HG03442 (cell line): ENCODE data around the gene GLYATL3.
"Not testable (repeated sequence)": the region's sequence is repeated elsewhere in the genome, so short reads cannot be mapped to it uniquely, and the experiment has no call there.

ENCODE experiments used
- ATAC-seq: cut with Tn5 transposase; IDR thresholded peaks from one replicate; pipeline ENCODE4 v1.9.1; 2021; ENCODE audit warnings: mild to moderate bottlenecking, moderate library complexity; ENCODE audit not compliant: unreplicated experiment

Gene GLYATL3

DNA sequence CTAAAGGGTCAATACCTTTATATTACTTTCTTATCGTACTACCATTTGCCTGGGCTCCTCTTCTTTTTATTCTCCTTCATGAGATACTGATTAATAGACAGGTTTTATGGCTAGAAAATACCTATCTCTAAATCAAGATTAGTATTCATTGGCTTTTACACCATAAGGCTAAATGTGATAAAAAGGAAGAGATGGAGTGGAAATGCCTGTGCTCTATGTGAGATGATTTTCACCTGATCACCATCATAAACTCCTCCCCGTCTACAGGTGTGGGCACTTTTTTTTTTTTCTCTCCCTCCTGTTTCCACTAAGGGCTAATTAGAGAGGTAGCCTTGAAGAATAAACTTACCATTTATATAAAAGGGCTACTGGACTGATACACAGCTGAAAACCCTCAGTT lies at the start of gene GLYATL3:
Gene GLYATL3 (plus strand): TSS at position 301 of the 400 bp plus-strand sequence. CDS start 12,068 bp downstream, outside the sequence.
- ATAC-seq: no peak

DNA sequence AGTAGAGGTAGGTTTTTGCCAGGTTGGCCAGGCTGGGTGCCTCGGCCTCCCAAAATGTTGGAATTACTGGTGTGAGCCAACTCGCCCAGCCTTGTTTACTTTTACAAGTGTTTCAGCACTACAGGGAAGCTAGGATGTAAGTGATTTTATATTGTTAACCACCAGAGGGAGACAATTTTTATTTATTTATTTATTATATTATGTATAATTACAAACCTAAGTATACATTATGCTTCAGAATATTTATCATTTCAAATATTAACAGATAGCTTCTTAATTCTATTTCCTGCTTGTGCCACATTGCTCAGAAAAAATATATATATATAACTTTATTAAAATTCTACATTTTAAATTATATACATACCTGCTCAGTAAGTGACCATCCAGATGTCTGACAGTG lies 46.5 kb upstream of the GLYATL3 start:
- ATAC-seq: no peak

DNA sequence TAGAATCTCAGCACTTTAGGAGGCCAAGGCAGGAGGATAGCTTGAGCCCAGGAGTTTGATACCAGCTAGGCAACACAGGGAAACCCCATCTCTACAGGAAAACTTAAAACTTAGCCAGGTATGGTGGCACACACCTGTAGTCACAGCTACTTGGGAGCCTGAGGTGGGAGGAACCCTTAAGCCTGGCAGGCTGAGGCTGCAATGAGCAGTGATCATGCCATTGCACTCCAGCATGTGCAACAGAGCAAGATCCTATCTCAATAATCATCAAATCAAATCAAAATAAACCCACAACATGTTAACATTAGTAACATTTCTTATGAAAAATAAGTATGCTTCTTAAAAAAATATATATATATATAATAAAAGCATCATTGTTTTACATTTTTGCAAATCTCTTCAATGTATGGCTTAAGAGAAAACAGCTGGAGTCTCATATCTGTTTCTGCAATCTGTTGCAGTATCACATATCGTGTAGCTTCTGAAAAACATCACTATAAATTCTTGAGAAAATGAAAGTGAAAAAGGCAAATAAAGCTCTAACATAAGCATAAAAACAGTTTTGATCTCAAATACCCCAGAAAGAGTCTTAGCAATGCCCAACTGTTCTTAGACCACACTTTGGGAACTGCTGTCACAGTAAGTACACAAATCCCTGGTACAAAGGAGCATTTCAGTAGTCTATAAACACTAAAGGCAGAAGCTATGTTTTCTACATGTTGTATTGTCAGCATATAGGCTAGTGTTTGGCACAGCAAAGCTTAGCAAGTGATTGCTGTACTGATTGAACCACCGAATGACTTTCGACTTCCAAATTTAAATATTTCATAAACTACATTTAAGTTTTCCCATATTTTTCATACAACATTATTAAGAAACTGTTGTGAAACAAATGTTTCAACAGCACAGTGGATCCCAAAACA lies 44.7 kb upstream of the GLYATL3 start:
- peak; percentile 78 for ATAC-seq

DNA sequence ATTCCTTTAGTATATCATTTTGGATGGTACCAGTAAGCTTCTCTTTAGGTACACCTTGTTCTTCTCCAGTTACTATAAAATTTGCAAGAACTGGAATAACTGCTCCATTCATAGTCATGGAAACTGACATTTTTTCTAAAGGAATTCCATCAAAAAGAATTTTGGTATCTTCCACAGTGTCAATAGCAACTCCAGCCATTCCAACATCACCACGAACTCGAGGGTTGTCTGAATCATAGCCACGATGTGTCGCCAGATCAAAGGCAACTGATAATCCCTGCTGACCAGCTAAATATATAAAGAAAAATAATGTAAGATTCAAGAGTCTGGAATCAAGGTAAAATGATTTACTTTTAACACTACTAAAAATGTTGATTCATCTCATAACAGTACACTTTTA lies 42.0 kb upstream of the GLYATL3 start:
- ATAC-seq: no peak

DNA sequence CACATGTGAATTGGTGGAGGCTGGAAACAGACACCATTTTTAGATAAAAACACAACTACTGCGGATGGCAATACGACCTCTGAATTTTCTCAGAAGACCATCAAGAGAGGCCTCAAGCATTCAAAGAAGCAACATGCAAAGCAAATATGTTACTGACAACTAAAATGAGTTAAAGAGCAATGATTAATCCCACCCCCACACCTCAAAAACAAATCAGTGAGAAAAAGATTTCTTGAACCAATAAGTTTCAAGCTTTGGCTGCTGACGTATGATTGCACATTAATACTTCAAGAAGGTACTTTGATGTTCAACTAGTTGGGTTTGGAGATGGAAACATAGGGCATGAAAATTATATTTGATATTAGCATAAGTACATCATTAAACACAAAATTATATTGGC lies 37.7 kb upstream of the GLYATL3 start:
- no peak for ATAC-seq

DNA sequence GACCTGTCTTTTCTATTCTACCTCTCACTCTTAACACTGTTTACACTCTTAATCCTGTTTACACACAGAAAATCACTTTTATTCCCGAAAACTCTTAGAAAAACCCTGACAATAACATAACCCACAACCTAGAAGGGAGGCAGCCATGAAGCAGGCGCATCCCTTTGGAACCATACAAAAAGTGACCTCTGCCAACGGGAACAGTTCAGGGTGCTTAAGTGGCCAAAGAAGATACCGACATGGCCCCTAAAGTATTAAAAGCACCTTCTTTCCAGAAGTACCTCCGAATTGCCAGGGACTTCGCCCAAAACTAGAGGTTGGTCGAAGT lies 37.2 kb upstream of the GLYATL3 start:
- peak; percentile 3 for ATAC-seq

DNA sequence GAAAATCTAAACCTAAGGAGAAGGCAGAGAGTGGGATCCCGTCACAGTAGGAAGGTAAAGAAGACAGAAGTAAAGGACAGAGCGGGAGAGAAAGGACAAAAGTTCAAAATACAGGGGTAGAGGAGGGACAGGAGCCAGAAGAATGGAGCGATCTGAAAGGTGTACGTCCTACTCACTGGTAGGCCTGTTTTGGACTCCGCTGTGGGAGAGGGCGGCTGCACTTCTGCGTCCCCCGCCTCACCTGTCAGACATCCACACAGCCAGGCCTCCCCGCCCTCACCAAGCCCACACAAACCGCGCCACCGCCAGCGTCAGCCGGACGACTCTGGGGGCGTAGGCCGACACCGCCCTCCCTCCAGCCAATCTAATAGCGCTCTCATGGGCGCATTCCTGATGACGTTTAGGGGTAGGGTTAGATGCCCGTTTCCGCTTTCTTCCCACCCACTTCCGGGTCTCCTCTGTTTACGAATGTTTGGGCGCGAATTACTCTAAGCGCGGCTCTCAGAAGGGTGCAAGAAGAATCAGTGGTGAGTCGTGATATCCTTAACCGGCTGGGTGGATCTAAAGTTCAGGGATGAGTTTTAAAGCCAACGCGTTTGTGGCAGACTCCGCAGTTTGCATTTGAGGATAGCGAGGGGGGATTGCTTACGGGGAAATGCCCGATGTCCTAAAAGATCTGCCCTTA lies 36.7 kb upstream of the GLYATL3 start, which contains the start of the genes CENPQ and MMUT:
Gene CENPQ (plus strand): TSS at position 444 of the 685 bp plus-strand sequence. CDS start 6,807 bp downstream, outside the sequence.
Gene MMUT (minus strand): TSS at position 327 of the 685 bp plus-strand sequence. CDS start 3,787 bp downstream, outside the sequence.
- peak; percentile 99 for ATAC-seq

DNA sequence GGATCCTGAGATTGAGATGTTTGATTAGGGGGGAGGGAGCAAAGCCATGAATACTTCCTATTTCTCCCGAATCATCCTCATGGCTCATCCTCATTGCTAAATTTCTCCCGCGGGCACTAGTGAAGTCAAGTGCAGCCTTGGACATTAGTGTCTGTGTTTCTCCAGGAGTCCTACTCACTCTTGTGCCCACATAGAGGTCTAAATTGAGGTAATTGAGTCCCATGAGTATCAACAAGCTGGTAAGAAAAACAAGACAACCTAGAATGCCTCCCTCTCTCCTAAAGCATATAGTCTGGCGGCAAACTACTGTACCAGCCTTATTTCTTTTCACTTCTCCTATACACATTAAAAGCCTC lies 36.1 kb upstream of the GLYATL3 start:
- ATAC-seq: no peak

DNA sequence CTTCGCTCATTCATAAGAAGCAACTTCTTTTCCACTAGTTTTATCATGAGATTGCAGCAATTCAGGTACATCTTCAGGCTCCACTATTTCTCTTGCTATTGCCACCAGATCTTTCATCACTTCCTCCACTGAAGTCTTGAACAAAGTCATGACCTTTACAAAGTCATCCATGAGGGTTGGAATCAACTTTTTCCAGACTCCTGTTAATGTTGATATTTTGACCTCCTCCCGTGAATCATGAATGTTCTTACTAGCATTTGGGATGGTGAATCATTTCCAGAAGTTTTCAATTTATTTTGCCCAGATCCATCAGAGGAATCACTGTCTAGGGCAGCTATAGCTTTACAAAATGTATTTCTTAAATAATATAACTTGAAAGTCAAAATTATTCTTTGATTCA lies 35.0 kb upstream of the GLYATL3 start:
- no peak for ATAC-seq

DNA sequence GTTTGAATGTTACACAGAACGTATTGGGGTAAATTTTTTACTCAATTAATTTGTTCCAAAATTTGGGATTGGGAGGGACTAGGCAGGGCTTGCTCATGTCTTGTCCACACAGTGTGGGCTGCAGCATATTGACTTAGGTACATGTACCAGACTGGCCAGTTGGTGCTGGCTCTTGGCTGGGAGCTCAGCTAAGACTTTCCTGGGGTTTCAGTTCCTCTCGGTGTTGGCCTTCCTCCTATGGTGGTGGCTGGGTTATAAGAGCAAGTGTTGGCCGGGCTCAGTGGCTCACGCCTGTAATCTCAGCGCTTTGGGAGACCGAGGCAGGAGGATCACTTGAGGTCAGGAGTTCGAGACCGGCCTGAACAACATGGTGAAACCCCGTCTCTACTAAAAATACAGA lies 31.7 kb upstream of the GLYATL3 start:
- no peak for ATAC-seq

DNA sequence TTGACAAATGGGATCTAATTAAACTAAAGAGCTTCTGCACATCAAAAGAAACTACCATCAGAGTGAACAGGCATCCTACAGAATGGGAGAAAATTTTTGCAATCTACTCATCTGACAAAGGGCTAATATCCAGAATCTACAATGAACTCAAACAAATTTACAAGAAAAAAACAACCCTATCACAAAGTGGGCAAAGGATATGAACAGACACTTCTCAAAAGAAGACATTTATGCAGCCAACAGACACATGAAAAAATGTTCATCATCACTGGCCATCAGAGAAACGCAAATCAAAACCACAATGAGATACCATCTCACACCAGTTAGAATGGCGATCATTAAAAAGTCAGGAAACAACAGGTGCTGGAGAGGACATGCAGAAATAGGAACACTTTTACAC lies 23.2 kb upstream of the GLYATL3 start:
- not testable (repeated sequence) for ATAC-seq

DNA sequence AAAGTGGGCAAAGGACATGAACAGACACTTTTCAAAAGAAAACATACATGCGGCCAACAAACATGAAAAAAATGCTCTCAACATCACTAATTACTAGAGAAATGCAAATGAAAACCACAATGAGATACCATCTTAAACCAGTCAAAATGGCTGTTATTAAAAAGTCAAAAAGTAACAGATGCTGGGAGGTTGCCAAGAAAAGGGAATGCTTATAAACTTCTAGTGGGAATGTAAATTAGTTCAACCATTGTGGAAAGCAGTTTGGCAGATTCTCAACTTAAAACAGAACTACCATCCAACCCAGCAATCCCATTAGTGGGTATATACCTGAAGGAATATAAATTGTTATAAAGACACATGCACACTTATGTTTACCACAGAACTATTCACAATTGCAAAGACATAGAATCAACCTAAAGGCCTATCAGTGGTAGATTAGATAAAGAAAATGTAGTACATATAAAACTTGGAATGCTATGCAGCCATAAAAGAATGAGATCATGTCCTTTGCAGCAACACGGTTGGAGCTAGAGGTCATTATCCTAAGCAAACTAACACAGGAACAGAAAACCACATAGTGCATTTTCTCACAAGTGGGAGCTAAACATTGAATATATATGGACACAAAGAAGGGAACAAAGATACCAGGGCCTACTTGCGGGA lies 20.3 kb upstream of the GLYATL3 start:
- ATAC-seq: no peak

DNA sequence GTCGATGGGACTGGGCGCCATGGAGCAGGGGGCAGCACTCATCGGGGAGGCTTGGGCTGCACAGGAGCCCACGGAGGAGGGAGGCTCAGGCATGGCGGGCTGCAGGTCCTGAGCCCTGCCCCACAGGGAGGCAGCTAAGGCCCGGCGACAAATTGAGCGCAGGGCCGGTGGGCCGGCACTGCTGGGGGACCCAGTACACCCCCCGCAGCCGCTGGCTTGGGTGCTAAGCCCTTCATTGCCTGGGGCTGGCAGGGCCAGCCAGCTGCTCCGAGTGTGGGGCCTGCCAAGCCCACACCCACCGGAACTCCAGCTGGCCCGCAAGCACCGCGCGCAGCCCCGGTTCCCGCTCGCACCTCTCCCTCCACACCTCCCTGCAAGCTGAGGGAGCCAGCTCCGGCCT lies 17.9 kb upstream of the GLYATL3 start:
- not testable (repeated sequence) for ATAC-seq

DNA sequence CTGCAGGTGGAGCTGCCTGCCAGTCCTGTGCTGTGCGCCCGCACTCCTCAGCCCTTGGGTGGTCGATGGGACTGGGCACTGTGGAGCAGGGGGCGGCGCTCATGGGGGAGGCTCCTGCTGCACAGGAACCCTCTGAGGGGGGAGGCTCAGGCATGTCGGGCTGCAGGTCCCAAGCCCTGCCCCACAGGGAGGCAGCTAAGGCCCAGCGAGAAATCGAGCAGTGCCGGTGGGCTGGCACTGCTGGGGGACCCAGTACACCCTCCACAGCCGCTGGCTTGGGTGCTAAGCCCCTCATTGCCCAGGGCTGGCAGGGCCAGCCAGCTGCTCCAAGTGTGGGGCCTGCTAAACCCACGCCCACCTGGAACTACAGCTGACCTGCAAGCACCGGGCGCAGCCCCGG lies 16.3 kb upstream of the GLYATL3 start:
- ATAC-seq: not testable (repeated sequence)

DNA sequence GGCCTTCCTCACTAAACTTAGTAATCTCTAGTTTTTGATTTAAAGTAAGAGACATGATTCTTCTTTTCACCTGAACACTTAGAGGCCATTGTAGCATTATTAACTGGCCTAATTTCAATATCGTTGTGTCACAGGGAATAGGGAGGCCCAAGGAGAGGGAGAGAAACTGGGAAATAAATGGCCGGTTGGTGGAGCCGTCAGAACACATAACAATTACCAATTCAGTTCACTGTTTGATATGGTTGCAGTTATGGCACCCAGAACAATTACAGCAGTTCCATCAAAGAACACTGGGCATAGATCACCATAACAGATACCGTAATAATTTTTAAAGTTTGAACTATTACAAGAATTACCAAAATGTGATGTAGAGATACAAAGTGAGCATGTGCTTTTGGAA lies 9.1 kb upstream of the GLYATL3 start:
- ATAC-seq: no peak

DNA sequence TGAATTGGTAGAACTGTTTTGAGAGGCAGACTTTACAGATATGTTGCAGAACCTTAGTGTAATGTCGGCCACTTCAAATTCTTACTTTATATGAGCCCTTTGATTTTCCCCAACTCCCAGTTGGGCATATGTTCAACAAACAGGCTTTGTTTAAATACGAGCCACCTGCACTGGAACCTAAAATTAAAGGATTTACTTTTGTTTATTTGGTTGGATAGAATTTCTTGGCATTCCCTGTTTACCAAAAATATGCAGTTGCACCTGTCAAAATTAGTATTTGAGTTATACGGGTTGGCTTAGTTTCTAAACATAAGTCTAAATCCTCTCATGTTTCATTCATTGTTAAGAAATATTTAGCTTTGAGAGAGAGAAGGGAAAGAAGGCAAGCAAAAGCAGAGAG lies 2.4 kb upstream of the GLYATL3 start:
- no peak for ATAC-seq

DNA sequence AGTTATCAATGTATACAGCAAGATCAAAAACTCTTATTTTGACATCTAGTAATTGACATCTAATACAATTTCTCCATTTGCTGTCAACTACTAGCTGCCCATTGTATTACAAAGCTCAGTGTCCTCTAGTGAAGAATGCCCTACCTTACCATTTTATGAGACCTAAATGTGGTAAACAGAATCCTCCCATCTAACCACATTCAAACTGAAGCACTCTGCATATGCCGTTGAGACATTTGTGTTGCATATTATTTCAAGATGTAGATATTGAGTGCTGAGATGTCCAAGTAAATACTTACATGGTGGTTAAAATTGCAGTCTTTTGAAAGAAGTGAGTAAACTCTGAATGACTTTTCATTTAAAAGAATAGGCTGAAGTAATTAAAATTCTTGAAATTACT lies 597 bp upstream of the GLYATL3 start:
- no peak for ATAC-seq

DNA sequence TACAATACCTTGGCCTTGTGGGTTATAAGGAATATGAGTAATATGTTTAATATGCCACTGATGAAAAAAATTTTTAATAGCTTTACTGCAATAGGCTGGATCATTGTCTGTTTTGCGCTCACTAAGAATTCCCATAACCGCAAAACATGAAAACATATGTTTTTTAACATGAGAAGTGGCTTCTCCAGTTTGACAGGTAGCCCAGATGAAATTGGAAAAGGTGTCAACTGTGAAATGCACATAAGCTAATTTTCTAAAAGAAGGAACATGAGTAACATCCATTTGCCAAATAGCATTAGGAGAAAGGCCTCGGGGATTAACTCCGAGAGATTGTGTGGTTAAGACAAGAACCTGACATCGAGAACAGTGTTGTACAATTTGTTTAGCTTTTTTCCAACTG lies 4.9 kb downstream of the GLYATL3 start:
- no peak for ATAC-seq

DNA sequence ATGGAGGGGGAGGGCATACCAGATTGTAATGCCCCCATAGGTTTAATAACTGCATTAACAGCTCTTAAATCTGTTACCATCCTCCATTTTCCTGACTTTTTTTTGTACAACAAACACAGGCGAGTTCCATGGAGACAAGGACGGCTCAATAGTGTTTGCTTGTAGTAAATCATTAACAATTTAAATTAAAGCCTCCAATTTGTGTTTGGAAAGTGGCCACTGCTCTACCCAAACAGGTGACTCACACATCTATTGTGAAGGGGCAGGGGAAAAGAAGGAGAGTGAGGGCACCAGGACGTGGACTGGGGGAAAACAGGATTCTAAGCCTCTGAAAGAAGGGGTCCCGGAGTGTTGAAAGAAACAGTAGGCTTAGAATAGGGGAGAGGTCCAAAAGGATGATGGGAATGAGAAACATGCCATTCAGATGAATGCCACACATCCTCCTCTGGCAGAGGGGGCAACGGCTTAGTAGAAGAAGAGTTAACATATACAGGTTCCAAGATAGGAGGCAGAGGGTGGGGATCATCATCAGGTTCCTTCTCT lies 6.9 kb downstream of the GLYATL3 start:
- no peak for ATAC-seq

DNA sequence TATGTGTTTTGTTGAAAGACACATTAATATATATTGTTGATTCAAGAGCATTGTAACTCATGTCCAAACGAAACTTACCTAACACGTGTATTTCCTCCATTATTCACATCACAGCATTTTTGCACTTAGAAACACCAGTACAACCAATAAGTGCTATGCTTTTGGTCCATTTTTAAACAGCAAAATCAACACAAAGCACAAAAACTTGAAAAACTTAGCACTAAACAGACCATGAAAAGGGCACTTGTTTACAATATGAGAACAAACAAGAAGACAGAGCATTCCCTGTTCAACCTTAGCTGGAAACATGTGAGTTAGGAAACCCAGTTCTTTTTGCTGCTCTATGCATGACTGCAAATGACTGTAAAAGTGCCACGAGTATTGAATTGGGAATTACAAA lies 9.6 kb downstream of the GLYATL3 start:
- no peak for ATAC-seq
